Calu3 (cell line): ENCODE results near the gene XPO4. TPM values are rescaled to one million over a fixed set of nuclear protein-coding genes. Genes with fewer than 3 reads are reported as not detected.
A peak's percentile ranks its signal among the peaks of the same experiment; 100 is the strongest.
"Not testable (repeated sequence)": the region's sequence is repeated elsewhere in the genome, so short reads cannot be mapped to it uniquely, and the experiment has no call there.

Source experiments
- BruUV-seq: library from RNA; stranded (reverse); fragments of 400-500 nt; replicated peaks from 2 replicates; lab custom pipeline; 2021; lab: Mats Ljungman, UMichigan
- CTCF ChIA-PET: fragments of 300-600 bp; sonication (Branson Sonifier 250); formaldehyde crosslinking; loops from one replicate; lab custom pipeline; 2022; ENCODE audit warnings: antibody characterized with exemption; lab: Charles Lee
- DNase-seq: peaks from one replicate; pipeline ENCODE4 v3.0.0; 2022
- H3K27ac Mint-ChIP-seq: one replicate; pipeline ENCODE4 v1.8.0; 2022; ENCODE audit warnings: mixed read lengths; ENCODE audit not compliant: unreplicated experiment
- H3K27me3 Mint-ChIP-seq: one replicate; pipeline ENCODE4 v1.8.0; 2022; ENCODE audit warnings: mixed read lengths; ENCODE audit not compliant: unreplicated experiment
- H3K36me3 Mint-ChIP-seq: one replicate; pipeline ENCODE4 v1.8.0; 2022; ENCODE audit warnings: mild to moderate bottlenecking, moderate library complexity, mixed read lengths; ENCODE audit not compliant: insufficient read depth, unreplicated experiment
- H3K4me1 Mint-ChIP-seq: one replicate; pipeline ENCODE4 v1.8.0; 2022; ENCODE audit warnings: mild to moderate bottlenecking, low read depth, mixed read lengths; ENCODE audit not compliant: unreplicated experiment
- H3K4me3 Mint-ChIP-seq: one replicate; pipeline ENCODE4 v1.8.0; 2022; ENCODE audit warnings: mild to moderate bottlenecking, low read depth, moderate library complexity, mixed read lengths; ENCODE audit not compliant: unreplicated experiment
- H3K9me3 Mint-ChIP-seq: one replicate; pipeline ENCODE4 v1.8.0; 2022; ENCODE audit warnings: low read depth, mixed read lengths; ENCODE audit not compliant: unreplicated experiment
- CTCF ChIP-seq: fragments of 200-600 bp; IDR thresholded peaks from one replicate; pipeline ENCODE4 v1.8.0; 2022; ENCODE audit warnings: antibody characterized with exemption; ENCODE audit not compliant: unreplicated experiment
- intact Hi-C: fragments of 100-400 bp; cut with micrococcal nuclease; formaldehyde crosslinking; loops from one replicate; pipeline ENCODE4 v1.10.0; 2022; ENCODE audit not compliant: unreplicated experiment
- total RNA-seq: library from RNA; stranded (reverse); gene quantifications from 2 replicates; pipeline ENCODE4 v1.2.3, GENCODE V29; 2022

Gene XPO4
- total RNA-seq, 1 experiment from 2014 or later: 13.6 TPM

- no peak for DNase-seq
- Mint-ChIP-seq H3K9me3 (no peaks in the 10 kb centered on the region), H3K27me3 (no peaks in the 10 kb centered on the region), H3K27ac (no peak overlapping the region), H3K4me3 (no peak overlapping the region), H3K4me1 (peaks cover 9% of the 10 kb centered on the region), H3K36me3 (no peaks in the 10 kb centered on the region)
- no TSS peak for BruUV-seq
- CTCF ChIA-PET: no interaction called here
- no peak for TF ChIP-seq CTCF
- intact Hi-C loops: no loop called here
Observed at GRCh38 chr13:20869540-20869939, 33.0 kb downstream of the XPO4 start.

GRCh38 chr13:20867408-20867807 is 35.1 kb downstream of the XPO4 start:
- no peaks in the 10 kb centered on the region for H3K9me3 Mint-ChIP-seq

GRCh38 chr13:20861666-20862065 is 40.9 kb downstream of the XPO4 start:
- CTCF ChIA-PET, H3K4me1 Mint-ChIP-seq, H3K36me3 Mint-ChIP-seq, H3K27me3 Mint-ChIP-seq, intact Hi-C loops, H3K27ac Mint-ChIP-seq, H3K9me3 Mint-ChIP-seq, H3K4me3 Mint-ChIP-seq, BruUV-seq, DNase-seq: not testable (repeated sequence)

More at GRCh38 chr13:20867408-20867807, 35.1 kb downstream of the XPO4 start:
- H3K36me3 Mint-ChIP-seq: peaks cover under 1% of the 10 kb centered on the region
- no peak for DNase-seq
- intact Hi-C loops: no loop called here
- H3K27ac Mint-ChIP-seq: no peak overlapping the region
- peaks cover 7% of the 10 kb centered on the region for H3K4me1 Mint-ChIP-seq
- TSS peak; percentile 18 for BruUV-seq
- CTCF ChIA-PET: no interaction called here
- TF ChIP-seq CTCF: no peak
- H3K4me3 Mint-ChIP-seq: no peak overlapping the region
- H3K27me3 Mint-ChIP-seq: no peaks in the 10 kb centered on the region

GRCh38 chr13:20860844-20861243 is 41.7 kb downstream of the XPO4 start:
- H3K36me3 Mint-ChIP-seq: peaks cover 9% of the 10 kb centered on the region
- no peaks in the 10 kb centered on the region for H3K9me3 Mint-ChIP-seq
- no peak overlapping the region for H3K27ac Mint-ChIP-seq
- intact Hi-C loops: no loop called here
- CTCF ChIA-PET: no interaction called here
- BruUV-seq: no TSS peak
- H3K4me1 Mint-ChIP-seq: no peaks in the 10 kb centered on the region
- TF ChIP-seq CTCF: no peak
- no peak for DNase-seq
- H3K4me3 Mint-ChIP-seq: no peak overlapping the region
- H3K27me3 Mint-ChIP-seq: no peaks in the 10 kb centered on the region

- Mint-ChIP-seq H3K27me3 (no peaks in the 10 kb centered on the region), H3K36me3 (peaks cover 1% of the 10 kb centered on the region), H3K27ac (peak overlapping the region; percentile 16), H3K9me3 (no peaks in the 10 kb centered on the region), H3K4me1 (no peaks in the 10 kb centered on the region), H3K4me3 (no peak overlapping the region)
- TF ChIP-seq CTCF: no peak
- no peak for DNase-seq
- no TSS peak for BruUV-seq
- CTCF ChIA-PET: no interaction called here
- intact Hi-C loops: no loop called here
Observed at GRCh38 chr13:20856650-20857049, 45.9 kb downstream of the XPO4 start.
